Ramos (cell line): Measurements from ENCODE around the gene MICU1.

Experiments
- in situ Hi-C: fragments of 300-500 bp; cut with MboI; formaldehyde crosslinking; loops from one replicate; pipeline ENCODE4 v1.14.3; 2022; ENCODE audit warnings: low sequenced_read_pairs; ENCODE audit not compliant: unreplicated experiment

Gene MICU1

DNA sequence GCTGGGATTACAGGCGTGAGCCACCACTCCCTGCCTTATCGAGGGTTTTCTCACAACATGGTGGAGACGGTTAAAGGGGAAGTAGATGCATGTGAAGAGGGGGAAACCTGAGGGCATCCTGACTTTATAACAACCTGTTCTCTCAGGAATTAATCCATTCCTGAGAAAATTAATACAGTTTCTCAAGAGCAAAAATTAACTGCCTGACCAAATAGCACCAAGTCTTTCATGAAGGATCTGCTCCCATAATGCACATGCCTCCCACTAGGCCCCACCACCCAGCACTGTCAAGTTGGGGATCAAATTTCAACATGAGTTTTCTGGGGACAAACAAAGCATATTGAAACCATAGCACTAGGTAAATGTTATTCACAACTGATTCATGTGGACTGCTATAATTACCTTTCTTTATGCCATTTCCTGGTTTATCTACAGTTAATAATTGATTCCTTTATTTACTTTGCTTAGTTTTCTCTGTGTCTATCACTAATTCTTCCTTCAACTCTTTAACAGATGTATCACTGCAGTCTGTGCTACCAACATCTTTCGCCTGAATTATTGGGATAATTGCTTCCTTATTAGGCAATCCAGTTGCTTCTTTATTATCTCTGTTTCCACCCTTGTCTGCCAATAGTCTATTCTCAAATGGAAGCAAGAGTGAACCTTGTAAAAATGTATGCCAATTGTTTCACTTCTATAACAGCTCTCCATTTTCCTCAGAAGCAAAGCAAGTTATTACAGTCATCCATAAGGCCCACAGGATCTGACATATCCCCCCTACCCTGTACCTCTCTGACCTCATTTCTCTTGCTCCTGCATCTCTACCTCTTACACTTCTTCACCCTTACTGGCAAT, 12.9 kb upstream of the MICU1 start:
- in situ Hi-C loops, result no loop called here

GRCh38 chr10:72637398-72637857, 11.5 kb upstream of the MICU1 start:
- in situ Hi-C loops, result no loop called here

DNA sequence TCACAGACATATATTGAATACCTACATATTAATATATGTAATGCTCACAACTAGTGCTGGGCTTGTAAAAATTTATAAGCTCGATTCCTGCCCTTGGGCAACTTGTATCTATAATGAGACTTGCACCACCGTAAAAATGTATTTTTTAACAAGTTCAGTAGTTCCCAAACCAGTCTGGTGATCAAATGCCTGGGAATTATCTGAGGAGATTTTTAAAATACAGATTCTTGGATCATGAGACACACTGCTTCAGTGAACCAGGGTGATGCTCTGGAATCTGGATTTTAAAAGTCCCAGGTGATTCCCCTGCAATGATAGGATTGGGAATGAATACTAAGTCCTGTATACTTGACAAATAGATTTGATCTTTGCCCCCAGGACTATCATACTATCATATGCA, 4.3 kb upstream of the MICU1 start:
- in situ Hi-C loops, result no loop called here

GRCh38 chr10:72626444-72626754, 520 bp upstream of the MICU1 start:
- in situ Hi-C loops, result no loop called here

DNA sequence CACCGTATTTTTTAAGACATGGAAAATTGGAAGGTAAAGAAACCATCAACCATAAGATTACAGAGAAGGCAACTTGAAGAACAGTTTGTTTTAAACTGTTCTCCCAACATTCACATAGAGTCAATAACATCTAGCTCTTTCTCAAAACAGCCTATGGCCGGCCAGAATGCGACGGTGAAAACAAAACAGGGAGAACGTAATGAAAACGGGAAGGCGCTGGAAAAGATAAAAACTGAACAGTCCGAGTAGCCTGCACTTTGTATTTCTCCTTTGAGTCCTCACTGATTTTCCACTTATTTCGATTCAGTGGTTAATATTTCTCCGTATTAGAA, 637 bp downstream of the MICU1 start:
- in situ Hi-C loops, result no loop called here

DNA sequence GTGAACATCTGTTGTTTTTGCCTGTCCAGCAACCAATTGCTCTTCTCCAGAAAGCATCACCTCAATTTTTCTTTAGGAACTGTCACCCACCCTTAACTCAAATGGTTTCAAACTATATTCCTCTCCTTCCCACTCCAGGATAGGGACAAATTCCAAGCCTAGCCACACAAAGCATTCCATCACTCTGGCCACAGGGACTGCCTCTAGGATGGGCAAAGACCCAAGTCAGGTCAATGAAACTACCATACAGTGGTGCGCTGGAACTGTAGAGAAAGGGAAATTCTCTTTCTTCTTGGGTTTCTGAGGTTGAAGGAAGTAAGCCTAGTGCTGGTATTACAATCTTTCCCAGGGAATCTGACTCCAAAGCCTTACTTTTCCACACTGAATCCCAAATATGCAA, 3.6 kb downstream of the MICU1 start:
- in situ Hi-C loops, result no loop called here

- in situ Hi-C loops, result no loop called here
Observed at GRCh38 chr10:72616716-72617115, 9.2 kb downstream of the MICU1 start.

DNA sequence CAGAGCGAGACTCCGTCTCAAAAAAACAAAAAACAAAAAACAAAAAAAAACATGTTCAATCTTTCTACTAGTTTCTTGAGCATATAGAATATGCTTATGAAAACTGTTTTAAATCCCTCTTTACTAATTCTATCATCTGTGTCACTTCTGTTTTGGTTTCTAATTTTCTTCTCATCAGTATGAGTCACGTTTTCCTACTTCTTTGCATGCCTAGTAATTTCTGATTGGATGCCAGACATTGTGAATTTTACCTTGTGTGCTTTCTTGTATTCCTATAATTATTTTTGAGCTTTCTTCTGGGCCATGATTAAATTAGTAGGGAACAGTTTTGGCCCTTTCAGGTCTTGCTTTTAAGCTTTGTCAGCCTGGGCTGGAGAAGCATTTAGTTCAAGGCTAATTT, 9.9 kb downstream of the MICU1 start:
- in situ Hi-C loops, result no loop called here

DNA sequence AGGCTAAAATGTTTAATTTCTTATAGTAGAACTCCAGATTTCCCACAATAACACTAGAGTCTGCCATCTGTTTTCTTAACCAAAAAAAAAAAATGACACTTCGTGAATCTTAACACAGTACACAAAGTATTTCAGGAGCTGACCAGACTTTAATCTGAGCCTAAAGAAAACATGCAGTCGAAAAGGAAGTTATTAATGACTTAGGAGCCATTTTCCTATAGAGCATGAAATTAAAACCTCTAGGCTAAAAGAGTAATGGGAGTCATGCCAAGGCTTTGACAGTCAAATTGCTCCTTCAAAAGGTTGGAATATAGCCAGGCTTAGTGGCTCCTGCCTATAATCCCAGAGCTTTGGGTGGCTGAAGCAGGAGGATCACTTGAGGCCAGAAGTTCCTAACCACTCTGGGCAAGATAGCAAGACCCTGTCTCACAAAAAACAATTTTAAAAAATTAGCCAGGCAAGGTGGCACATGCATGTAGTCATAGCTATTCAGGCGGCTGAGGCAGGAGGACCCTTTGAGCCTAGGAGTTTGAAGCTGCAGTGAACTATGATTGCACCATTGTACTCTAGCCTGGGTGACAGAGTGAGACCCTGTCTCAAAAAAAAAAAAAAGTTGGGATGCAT, 13.6 kb downstream of the MICU1 start:
- in situ Hi-C loops, result no loop called here

DNA sequence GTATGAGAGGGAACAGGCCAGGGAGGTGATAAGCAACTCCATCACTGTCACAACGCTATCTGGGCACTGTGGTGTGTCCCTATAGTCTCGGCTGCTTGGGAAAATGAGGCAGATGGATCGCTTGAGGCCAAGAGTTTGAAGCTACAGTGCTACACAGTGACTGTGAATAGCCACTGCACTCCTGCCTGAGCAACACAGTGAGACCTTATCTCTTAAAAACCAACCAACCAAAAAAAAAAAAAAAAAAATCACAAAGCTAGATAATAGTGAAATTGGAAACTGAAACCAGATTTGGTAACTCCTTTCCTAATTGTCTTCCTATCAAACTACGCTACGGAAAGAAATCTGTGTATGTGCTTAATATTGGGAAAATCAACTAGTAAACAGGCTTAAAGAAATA, 14.1 kb downstream of the MICU1 start:
- in situ Hi-C loops, result no loop called here

DNA sequence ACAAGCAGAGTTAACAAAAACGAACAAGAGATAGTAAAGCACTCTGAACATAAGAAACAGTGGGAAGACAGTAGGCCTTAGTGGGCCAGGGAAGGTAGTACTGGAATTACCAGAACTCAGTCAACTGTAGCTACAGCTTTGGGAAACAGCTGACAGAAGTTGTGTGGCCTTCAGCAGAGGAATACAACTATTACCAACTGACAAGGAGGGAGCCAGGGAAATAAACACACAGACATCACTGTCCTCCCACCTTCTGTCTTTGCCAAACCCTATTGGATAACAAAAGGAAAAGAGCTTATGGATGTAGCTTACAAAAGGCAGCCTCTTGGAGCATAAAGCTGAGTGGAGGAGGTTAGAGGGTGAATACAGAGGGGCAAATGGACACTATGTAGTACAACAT, 15.4 kb downstream of the MICU1 start:
- in situ Hi-C loops, result no loop called here

GRCh38 chr10:72605122-72605521, 20.8 kb downstream of the MICU1 start:
- in situ Hi-C loops, result no loop called here

- in situ Hi-C loops, result no loop called here
Observed at GRCh38 chr10:72601144-72601543, 24.7 kb downstream of the MICU1 start.

- in situ Hi-C loops, result no loop called here
Observed at GRCh38 chr10:72598769-72599701, 26.8 kb downstream of the MICU1 start.

GRCh38 chr10:72597897-72598296, 28.0 kb downstream of the MICU1 start:
- in situ Hi-C loops, result no loop called here

DNA sequence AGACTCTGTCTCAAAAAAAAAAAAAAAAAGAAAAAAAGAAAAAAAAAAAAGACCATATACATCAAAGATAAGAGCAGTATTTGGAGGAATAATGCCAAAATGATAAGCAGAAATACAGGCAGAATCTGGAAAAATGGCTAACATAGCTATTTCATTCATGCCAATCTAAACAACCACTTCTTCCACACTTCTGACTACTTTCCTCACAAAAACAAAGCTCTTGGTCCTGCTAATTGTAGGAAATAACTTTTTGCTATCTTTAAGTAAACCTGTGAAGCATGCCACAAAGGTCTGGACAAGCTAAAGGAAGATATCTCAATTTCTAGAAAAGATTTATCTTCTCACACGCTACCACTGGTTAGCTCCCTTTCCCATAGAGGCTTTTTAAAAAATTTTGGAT, 30.4 kb downstream of the MICU1 start:
- in situ Hi-C loops, result no loop called here

DNA sequence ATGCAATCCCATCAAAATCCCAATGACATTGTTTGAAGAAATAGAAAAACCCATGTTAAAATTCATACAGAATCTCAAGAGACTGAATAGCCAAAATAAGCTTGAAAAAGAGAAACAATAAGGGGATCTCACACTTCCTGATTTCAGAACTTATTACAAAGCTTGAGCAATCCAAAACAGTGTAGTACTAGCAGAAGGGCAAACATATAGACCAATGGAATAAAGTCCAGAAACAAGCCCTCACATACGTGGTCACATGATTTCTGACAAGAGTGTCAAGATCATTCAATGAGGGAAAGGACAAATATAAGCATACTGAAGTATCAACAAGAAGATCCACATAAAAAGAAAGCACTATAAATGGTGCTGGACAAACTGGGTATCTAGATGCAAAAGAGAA, 31.9 kb downstream of the MICU1 start:
- in situ Hi-C loops, result no loop called here

DNA sequence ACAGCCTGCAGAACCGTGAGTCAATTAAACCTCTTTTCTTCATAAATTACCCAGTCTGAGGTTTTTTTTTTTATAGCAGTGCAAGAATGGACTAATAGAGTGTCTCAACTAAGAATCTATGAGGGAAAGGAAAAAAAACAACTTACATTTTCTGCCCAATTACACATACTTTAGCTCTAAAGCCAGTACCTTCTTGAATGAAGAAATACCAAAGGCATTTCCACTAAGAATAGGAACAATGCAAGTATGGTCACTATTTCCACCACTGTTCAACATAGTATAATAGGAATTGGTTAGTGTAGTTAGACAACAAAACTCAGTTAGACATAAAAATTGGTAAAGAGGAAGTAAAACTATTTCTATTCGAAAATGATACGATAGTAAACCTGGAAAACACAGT, 37.6 kb downstream of the MICU1 start:
- in situ Hi-C loops, result no loop called here

DNA sequence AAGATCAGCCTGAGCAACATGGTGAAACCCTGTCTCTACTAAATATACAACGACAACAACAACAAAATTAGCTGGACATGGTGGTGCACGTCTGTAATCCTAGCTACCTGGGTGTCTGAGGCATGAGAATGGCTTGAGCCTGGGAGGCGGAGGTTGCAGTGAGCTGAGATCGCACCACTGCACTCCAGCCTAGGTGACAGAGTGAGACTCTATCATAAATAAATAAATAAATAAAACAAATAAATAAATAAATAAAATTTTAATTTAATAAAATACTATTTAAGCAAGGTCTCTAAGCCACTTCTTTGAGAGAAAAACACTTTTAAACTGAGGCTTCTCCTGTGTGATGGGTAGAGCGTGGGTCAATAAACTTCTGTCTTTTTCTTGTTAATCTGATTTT, 38.3 kb downstream of the MICU1 start:
- in situ Hi-C loops, result no loop called here

DNA sequence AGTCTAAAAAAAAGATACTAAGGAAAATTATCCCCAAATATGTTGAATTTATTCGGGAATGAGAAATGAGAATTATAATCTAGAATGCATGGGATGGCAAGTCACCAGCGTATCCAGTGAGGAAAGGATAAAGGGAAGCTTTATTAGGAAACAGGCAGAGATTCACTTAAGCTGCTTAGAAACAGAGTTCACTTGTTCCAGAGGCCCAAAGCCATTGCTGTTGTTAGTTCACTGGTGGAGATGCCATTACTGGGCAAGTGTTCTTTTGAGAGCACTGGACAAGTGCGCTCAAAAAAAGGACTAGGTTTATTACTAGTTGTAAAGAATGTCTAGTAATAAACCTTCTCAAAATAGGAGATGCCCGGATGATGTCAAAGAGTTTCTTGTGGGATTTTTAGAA, 51.2 kb downstream of the MICU1 start:
- in situ Hi-C loops, result no loop called here

DNA sequence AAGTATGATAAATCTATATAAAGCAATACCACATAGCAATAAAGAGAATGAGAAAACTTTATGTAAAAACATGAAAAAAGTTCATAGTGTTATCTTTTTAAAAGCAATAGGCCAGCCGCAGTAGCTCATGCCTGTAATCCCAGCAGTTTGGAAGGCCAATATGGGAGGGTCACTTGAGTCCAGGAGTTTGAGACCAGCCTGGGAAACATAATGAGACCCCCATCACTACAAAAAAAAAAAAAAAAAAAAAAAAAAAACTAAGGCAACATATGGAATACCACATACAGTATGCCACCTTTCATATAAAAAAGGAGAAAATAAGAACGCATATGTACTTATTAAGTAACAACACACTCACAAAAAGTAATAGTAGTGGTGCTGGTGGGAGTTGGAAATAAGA, 52.8 kb downstream of the MICU1 start:
- in situ Hi-C loops, result no loop called here
